Keratinocyte (primary cell): ENCODE measurements around the gene ARHGDIG.

Experiments
- EZH2 ChIP-seq: IDR thresholded peaks from one replicate; pipeline ENCODE4 v1.6.1; 2012; ENCODE audit warnings: inconsistent platforms, mild to moderate bottlenecking, low read length, moderate library complexity
- TF ChIP-seq, protein P1 (sequence below), 3 experiments: IDR thresholded peaks in 1 of 3; conservative IDR thresholded peaks in 1 of 3; optimal IDR thresholded peaks in 1 of 3; 2 replicates in 2 of 3; 3 replicates in 1 of 3; pipeline versions ENCODE3 to v1.5.1; 2011; ENCODE audit warnings: low read length in 3 of 3, mild to moderate bottlenecking in 3 of 3, moderate library complexity in 2 of 3, control low read depth in 1 of 3, inconsistent platforms in 1 of 3; ENCODE audit not compliant: insufficient read depth in 2 of 3; ENCODE audit errors: extremely low read depth in 1 of 3

GRCh38 chr16:281660-282255 is 1.4 kb downstream of the ARHGDIG start:
- TF ChIP-seq, protein P1, sequence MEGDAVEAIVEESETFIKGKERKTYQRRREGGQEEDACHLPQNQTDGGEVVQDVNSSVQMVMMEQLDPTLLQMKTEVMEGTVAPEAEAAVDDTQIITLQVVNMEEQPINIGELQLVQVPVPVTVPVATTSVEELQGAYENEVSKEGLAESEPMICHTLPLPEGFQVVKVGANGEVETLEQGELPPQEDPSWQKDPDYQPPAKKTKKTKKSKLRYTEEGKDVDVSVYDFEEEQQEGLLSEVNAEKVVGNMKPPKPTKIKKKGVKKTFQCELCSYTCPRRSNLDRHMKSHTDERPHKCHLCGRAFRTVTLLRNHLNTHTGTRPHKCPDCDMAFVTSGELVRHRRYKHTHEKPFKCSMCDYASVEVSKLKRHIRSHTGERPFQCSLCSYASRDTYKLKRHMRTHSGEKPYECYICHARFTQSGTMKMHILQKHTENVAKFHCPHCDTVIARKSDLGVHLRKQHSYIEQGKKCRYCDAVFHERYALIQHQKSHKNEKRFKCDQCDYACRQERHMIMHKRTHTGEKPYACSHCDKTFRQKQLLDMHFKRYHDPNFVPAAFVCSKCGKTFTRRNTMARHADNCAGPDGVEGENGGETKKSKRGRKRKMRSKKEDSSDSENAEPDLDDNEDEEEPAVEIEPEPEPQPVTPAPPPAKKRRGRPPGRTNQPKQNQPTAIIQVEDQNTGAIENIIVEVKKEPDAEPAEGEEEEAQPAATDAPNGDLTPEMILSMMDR (optimal IDR thresholded peaks at IDR 0.05 in 1 of 3, IDR thresholded peaks at IDR 0.05 in 1 of 3, conservative IDR thresholded peaks at IDR 0.05 in 1 of 3; ENCODE audit: extremely low read depth in 1 of 3, insufficient read depth in 2 of 3, low read length in 3 of 3) = no peak
- peak; percentile 35 for TF ChIP-seq EZH2
